CD4-positive, alpha-beta T cell treated with Interleukin-10 for 1 hour (primary cell): ENCODE measurements around the gene PDZD7.

Source experiments
- DNase-seq: peaks from one replicate; pipeline ENCODE4 v3.0.0-alpha.2; 2020

The PDZD7 gene

DNA sequence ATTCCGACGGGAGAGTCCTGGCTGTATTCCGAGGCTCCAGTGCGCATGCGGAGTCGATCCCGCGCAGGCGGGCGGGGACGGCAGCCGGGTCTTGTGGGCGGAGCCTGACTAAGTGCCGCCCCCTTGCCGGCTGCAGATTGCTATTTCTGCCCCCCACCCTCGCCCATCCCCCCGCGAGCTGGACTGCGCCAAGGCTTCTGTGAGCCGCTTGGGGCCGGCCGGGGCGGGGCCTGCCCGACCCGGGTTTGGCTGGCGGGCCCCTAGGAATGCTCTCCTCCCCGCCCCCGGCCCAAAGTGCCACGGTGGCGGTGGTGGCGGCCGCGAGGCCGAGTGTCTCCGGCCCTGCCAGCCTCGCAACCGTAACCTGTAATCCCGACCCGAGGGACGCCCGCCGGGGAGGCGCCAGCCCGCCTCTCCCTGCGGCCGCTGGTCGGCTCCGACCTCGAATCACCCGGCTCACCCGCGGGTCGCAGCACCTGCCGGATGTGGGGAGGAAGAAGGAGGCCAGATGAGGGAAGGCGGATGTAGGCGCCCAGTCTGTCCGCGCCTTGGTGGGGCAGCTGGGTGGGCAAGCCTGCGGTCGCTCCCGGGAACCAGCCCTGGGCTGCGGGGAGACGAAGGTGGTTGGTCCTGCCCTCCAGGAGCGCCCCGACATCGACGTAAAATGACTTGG, 30.2 kb upstream of the PDZD7 start:
- DNase-seq = peak; percentile 90

GRCh38 chr10:101060036-101060950, 29.4 kb upstream of the PDZD7 start:
- DNase-seq = peak; percentile 92

DNA sequence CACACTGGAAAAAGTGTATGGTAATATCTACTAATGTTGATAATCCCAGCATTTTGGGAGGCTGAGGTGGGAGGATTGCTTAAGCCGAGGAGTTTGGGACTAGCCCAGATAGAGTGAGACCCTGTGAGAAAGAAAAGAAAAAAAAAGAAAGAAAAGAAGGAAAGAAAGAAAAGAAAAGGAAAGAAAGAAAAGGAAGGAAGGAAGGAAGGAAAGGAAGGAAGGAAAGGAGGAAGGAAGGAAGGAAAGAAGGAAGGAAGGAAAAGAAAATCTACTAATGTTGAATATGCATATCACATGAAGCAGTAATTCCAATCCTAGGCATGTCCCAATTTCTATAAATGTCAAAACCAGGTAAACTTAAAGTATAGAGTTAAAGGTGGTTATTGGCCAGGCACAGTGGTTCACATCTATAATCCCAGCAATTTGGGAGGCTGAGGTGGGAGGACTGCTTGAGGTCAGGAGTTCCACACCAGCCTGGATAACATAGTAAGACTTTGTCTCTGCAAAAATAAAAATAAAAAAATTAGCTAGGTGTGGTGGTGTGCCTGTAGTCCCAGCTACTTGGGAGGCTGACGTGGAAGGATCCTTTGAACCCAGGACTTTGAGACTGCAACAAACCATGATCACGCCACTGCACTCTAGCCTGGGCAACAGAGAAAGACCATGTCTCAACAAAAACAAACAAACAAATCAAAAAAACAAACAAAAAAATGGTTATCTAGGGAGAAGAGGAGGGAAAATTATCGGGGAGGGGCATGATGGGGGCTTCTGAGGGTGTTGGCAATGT, 25.6 kb upstream of the PDZD7 start:
- DNase-seq = no peak

- DNase-seq = no peak
These were observed 24.5 kb upstream of the PDZD7 start for GRCh38 chr10:101055411-101055810.

GRCh38 chr10:101054876-101055275, 23.9 kb upstream of the PDZD7 start:
- DNase-seq = no peak

DNA sequence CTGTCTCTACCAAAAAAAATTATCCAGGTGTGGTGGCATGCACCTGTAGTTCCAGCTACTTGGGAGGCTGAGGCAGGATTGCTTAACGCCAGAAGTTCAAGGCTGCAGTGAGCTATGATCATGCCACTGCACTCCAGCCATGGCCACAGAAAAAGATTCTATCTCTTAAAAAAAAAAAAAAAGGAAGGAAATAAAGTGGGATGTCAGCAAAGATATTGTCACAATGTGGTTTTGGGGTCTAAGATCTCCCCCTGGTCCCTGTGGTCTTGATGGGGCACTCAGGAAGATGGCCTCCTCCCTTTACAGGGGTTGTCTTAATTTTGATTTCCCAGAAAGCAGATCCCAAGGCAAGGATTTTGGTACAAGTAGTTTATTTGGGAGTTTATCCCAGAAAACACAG, 23.4 kb upstream of the PDZD7 start:
- no peak for DNase-seq

- no peak for DNase-seq
These were observed 22.6 kb upstream of the PDZD7 start for GRCh38 chr10:101053516-101053915.

DNA sequence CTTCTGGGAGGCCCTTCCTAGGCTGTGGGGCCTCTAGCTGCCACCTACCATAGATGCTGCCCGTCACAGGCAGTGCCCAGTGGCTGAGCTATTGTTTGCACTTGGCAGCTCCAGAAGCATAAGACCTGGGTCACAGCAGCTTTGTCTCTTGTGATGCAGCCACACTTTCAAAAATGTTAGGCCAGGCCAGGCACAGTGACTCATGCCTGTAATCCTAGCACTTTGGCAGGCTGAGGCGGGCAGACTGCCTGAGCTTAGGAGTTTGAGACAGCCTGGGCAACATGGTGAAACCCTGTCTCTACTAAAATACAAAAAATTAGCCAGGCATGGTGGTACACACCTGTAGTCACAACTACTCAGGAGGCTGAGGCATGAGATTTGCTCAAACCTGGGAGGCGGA, 21.4 kb upstream of the PDZD7 start:
- DNase-seq = no peak

DNA sequence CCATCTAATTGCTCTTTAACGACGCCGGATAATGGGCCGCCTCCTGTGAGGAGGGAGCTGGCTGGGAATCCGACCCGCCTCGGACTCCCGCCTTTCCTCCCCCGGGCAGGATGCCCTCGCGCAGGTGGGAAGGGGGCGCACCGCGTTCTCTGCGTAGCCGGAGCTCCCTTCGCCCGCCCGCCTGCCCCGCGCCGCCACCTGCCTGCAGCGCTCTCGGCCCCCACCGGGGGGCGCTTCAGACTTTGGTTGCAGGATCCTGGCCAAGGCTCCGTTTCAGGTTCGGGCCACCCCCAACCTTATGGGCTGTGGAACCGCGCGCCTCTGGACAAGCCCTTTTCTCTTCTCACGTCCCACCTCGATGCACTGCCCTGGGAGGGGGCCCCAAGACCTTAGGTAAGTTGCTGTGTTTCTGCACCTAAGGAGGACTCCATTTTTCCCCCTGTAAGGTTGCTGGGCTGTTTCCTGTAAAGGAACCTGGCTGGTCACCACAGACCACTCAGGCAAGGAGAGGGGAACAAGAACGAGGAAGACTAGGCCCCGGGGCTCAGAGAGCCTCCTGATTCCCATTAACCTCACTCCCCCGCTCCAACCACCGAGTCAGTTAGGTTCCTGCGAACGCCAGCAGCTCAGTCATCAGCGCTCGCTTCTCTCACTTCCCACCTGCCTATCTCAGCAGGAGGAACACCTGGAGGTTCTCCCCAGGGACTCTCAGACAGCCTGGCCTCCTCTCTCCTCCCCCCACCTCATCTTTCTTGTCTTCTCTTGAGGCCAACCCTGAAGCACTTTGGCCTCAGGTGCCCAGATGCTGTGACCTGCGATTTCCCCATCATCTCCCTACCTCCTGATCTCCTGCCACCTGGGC, 19.5 kb upstream of the PDZD7 start:
- peak; percentile 82 for DNase-seq

DNA sequence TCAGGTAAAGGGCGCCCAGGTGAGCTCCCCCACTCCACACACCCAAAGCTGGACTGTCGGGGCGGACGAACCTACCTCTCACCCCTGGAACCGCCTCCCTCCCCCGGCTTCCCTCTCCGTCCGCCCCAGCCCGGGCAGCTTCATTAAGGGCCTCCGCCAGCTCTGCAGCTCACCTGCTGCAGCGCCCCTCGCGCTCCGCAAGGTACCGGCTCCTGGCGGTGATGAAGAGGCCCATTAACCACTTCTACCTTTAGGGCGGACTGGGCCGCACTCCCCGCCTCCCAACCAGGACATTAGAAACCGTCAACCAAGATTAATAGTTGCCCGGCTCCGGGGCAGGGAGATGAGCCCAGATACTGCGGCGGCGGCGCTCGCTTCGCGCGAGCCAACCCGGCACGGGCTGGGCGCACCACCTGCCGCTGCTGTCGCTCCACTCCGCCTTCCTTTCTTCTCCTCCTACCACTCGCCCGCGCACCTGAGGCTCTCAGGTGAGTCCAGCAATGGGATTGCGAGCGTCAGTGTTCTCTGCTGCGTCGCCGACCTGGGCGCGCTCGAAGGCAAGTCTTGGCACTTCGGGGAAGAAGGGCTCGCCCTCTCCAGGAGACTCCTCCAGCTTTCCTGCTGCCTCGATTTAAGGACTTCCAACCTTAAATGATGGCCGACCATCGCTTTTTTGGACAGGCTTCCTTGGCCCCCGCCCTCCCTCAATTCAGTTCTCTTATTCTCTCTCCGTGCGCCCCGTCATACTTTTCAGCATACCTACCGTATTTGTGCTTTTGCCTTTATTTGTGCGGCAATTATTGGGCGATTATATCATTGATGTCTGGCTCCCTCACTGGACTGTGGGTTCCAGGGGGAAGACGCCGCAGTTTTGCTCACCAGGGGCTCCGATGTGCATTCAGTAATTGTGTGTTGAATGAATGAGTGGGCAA, 17.3 kb upstream of the PDZD7 start:
- no peak for DNase-seq

GRCh38 chr10:101047268-101047667, 16.3 kb upstream of the PDZD7 start:
- no peak for DNase-seq

- no peak for DNase-seq
These were observed 15.7 kb upstream of the PDZD7 start for GRCh38 chr10:101046332-101047238.

- no peak for DNase-seq
These were observed 13.2 kb upstream of the PDZD7 start for GRCh38 chr10:101044117-101044516.

GRCh38 chr10:101043363-101043707, 12.4 kb upstream of the PDZD7 start:
- no peak for DNase-seq

DNA sequence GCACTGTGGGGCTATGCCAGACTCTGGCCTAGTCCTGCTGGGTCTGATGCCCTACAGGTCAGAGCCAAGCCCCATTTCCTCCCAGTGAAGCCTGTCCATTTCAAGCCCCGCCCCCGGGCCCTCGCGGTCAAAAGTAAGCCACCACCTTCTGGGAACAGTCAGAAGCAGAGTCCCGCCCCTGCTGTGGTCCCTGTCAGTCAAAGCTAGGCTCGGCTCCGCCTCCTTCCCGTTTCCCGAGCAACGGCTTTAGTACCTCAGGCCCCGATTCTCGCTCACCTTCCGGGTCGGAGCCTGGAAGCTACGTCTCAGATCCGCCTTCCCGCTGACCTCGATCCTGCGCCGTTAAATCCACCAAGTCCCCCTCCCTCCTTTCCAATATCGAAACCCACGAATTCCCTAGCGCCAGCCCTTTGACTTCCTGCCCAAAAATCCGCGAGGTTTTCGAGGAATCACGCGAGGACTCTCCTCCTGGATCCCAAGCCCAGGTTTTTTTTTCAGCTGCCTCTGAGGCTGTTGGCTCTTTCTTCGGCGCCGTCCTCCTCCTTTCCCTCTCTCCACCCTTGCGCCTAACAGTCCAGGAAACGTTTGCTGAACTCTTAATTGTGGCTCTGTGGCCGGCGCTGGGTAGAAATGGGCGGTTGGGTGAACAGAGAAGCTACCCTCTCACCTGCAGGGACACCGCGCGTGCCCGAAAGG, 11.9 kb upstream of the PDZD7 start:
- DNase-seq = peak; percentile 88

GRCh38 chr10:101042118-101042517, 11.2 kb upstream of the PDZD7 start:
- DNase-seq = no peak

GRCh38 chr10:101041252-101041761, 10.4 kb upstream of the PDZD7 start:
- peak; percentile 86 for DNase-seq

- DNase-seq = no peak
These were observed 9.9 kb upstream of the PDZD7 start for GRCh38 chr10:101040851-101041250.

DNA sequence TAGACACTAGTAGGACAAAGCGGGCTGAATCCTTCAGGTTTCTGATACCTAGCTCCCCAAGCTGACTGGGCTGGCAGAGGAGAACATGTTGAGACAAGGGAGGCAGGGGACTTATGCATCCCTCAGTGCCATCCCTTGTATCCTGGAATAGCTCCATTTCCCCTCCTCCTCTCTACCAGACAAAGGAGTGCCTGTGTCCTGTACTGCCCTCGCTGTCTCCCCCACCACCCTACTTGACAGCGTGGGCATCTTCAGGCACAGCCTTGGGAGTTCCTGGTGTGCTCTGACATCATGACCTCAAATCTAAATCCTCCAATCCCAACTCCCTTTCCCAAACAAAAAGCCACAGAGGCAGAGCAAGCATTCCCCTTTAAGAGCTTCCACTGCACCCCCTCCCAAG, 9.1 kb upstream of the PDZD7 start:
- no peak for DNase-seq
